Measurements from ENCODE around the gene NOC3L. TPM values are rescaled to one million over a fixed set of nuclear protein-coding genes. Genes with fewer than 3 reads are reported as not detected.

The NOC3L gene
- total and polyA plus RNA-seq, 9 of the 15 experiments (the other 6 are each of a cell fraction or from before 2014, with no cell fraction given) = 23.8 to 57.6 (median 32.6) TPM

DNA sequence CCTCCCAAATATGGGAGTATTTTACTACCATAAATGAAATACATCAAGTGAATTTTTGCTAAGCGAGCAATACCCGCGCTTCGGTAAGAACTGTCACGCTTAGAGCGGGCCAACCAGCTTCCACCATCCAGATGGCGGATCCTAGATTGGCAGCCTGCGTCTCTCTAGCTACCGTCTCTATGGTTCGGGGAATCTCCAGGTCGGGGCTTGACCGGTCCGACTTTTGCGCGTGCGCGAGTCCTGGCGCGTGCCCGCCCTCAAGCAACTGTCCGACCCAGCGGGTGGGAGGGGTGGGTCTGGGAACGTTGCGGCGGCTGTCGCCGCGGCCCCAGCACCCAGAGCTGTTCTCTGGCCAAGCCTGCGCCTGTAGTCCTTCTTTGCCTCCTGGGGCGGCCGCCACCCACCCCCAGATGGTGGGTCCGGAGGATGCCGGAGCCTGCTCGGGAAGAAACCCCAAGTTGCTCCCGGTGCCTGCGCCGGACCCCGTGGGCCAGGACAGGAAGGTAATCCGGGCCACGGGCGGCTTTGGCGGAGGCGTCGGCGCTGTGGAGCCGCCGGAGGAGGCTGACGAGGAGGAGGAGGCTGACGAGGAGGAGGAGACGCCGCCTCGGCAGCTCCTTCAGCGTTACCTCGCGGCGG, 39.6 kb upstream of the NOC3L start, which contains the start of gene TBC1D12 (continued):
- TF ChIP-seq, protein P1, sequence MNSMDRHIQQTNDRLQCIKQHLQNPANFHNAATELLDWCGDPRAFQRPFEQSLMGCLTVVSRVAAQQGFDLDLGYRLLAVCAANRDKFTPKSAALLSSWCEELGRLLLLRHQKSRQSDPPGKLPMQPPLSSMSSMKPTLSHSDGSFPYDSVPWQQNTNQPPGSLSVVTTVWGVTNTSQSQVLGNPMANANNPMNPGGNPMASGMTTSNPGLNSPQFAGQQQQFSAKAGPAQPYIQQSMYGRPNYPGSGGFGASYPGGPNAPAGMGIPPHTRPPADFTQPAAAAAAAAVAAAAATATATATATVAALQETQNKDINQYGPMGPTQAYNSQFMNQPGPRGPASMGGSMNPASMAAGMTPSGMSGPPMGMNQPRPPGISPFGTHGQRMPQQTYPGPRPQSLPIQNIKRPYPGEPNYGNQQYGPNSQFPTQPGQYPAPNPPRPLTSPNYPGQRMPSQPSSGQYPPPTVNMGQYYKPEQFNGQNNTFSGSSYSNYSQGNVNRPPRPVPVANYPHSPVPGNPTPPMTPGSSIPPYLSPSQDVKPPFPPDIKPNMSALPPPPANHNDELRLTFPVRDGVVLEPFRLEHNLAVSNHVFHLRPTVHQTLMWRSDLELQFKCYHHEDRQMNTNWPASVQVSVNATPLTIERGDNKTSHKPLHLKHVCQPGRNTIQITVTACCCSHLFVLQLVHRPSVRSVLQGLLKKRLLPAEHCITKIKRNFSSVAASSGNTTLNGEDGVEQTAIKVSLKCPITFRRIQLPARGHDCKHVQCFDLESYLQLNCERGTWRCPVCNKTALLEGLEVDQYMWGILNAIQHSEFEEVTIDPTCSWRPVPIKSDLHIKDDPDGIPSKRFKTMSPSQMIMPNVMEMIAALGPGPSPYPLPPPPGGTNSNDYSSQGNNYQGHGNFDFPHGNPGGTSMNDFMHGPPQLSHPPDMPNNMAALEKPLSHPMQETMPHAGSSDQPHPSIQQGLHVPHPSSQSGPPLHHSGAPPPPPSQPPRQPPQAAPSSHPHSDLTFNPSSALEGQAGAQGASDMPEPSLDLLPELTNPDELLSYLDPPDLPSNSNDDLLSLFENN (IDR thresholded peaks at IDR 0.05; ENCODE audit: low read depth in 2 of 2, low read length in 2 of 2) = no peak
- TF ChIP-seq, protein P2, sequence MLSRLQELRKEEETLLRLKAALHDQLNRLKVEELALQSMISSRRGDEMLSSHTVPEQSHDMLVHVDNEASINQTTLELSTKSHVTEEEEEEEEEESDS (CRISPR knock-in tag; IDR thresholded peaks at IDR 0.05) = no peak
- 0 out of 2 replicates have a peak, but pooled peaks have one; percentile 34 for TF ChIP-seq MBD2 (IDR thresholded peaks at IDR 0.05; ENCODE audit: borderline replicate concordance, low read depth)
- TF ChIP-seq FOXJ2 (tag; IDR thresholded peaks at IDR 0.05) = no peak
- no peak for TF ChIP-seq HDAC2 (IDR thresholded peaks at IDR 0.05)
- no peak for TF ChIP-seq FOXK1 (CRISPR knock-in tag; IDR thresholded peaks at IDR 0.05; ENCODE audit: borderline replicate concordance)
- peak; percentile 47 for TF ChIP-seq TBP (optimal IDR thresholded peaks at IDR 0.05; ENCODE audit: low read depth, low read length)
- no peak for TF ChIP-seq CEBPB (tag; IDR thresholded peaks at IDR 0.05)
- TF ChIP-seq KLF1 (tag; IDR thresholded peaks at IDR 0.05) = no peak
- TF ChIP-seq KLF16 (IDR thresholded peaks at IDR 0.05) = no peak
- no peak for TF ChIP-seq ZNF778 (CRISPR knock-in tag; IDR thresholded peaks at IDR 0.05)
- TF ChIP-seq, protein P3, sequence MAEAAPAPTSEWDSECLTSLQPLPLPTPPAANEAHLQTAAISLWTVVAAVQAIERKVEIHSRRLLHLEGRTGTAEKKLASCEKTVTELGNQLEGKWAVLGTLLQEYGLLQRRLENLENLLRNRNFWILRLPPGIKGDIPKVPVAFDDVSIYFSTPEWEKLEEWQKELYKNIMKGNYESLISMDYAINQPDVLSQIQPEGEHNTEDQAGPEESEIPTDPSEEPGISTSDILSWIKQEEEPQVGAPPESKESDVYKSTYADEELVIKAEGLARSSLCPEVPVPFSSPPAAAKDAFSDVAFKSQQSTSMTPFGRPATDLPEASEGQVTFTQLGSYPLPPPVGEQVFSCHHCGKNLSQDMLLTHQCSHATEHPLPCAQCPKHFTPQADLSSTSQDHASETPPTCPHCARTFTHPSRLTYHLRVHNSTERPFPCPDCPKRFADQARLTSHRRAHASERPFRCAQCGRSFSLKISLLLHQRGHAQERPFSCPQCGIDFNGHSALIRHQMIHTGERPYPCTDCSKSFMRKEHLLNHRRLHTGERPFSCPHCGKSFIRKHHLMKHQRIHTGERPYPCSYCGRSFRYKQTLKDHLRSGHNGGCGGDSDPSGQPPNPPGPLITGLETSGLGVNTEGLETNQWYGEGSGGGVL (CRISPR knock-in tag; IDR thresholded peaks at IDR 0.05) = no peak
- TF ChIP-seq TOE1 (IDR thresholded peaks at IDR 0.05; ENCODE audit: borderline replicate concordance) = no peak
- TF ChIP-seq TOE1 (CRISPR knock-in tag; IDR thresholded peaks at IDR 0.05; ENCODE audit: borderline replicate concordance, low read depth) = no peak
- no peak for TF ChIP-seq PHF21A (IDR thresholded peaks at IDR 0.05; ENCODE audit: borderline replicate concordance, low read depth)
- TF ChIP-seq, protein P4, sequence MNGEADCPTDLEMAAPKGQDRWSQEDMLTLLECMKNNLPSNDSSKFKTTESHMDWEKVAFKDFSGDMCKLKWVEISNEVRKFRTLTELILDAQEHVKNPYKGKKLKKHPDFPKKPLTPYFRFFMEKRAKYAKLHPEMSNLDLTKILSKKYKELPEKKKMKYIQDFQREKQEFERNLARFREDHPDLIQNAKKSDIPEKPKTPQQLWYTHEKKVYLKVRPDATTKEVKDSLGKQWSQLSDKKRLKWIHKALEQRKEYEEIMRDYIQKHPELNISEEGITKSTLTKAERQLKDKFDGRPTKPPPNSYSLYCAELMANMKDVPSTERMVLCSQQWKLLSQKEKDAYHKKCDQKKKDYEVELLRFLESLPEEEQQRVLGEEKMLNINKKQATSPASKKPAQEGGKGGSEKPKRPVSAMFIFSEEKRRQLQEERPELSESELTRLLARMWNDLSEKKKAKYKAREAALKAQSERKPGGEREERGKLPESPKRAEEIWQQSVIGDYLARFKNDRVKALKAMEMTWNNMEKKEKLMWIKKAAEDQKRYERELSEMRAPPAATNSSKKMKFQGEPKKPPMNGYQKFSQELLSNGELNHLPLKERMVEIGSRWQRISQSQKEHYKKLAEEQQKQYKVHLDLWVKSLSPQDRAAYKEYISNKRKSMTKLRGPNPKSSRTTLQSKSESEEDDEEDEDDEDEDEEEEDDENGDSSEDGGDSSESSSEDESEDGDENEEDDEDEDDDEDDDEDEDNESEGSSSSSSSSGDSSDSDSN (IDR thresholded peaks at IDR 0.05; ENCODE audit: borderline replicate concordance in 1 of 2, low read depth in 2 of 2, low read length in 2 of 2) = no peak; a peak in 1 of 4 replicates
- TF ChIP-seq, protein P5, sequence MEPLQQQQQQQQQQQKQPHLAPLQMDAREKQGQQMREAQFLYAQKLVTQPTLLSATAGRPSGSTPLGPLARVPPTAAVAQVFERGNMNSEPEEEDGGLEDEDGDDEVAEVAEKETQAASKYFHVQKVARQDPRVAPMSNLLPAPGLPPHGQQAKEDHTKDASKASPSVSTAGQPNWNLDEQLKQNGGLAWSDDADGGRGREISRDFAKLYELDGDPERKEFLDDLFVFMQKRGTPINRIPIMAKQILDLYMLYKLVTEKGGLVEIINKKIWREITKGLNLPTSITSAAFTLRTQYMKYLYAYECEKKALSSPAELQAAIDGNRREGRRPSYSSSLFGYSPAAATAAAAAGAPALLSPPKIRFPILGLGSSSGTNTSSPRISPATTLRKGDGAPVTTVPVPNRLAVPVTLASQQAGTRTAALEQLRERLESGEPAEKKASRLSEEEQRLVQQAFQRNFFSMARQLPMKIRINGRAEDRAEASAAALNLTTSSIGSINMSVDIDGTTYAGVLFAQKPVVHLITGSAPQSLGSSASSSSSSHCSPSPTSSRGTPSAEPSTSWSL (CRISPR knock-in tag; IDR thresholded peaks at IDR 0.05; ENCODE audit: borderline replicate concordance) = no peak
- no peak for TF ChIP-seq MAFK (IDR thresholded peaks at IDR 0.05; ENCODE audit: low read length)
- no peak for TF ChIP-seq SLC30A9 (CRISPR knock-in tag; IDR thresholded peaks at IDR 0.05)
